ENCODE data around the gene HP.
"Not testable (repeated sequence)": the region's sequence is repeated elsewhere in the genome, so short reads cannot be mapped to it uniquely, and the experiment has no call there.

The HP gene

GRCh38 chr16:72043058-72043457, 11.2 kb upstream of the HP start:
- DNase-seq (ENCODE audit: low read depth), result no peak

GRCh38 chr16:72043539-72043938, 10.8 kb upstream of the HP start:
- no peak for DNase-seq (ENCODE audit: low read depth)

GRCh38 chr16:72044296-72044695, 10.0 kb upstream of the HP start:
- DNase-seq (ENCODE audit: low read depth), result no peak

- no peak for DNase-seq (ENCODE audit: low read depth)
Measured at GRCh38 chr16:72044825-72045359, 9.4 kb upstream of the HP start.

- DNase-seq (ENCODE audit: low read depth), result no peak
Measured at GRCh38 chr16:72049110-72049509, 5.2 kb upstream of the HP start.

GRCh38 chr16:72050769-72051464, 3.4 kb upstream of the HP start:
- DNase-seq (ENCODE audit: low read depth), result no peak

GRCh38 chr16:72051818-72052217, 2.5 kb upstream of the HP start:
- DNase-seq (ENCODE audit: low read depth), result no peak

GRCh38 chr16:72055911-72056310, 1.6 kb downstream of the HP start:
- DNase-seq (ENCODE audit: low read depth), result no peak

GRCh38 chr16:72057313-72057712, 3.0 kb downstream of the HP start:
- DNase-seq (ENCODE audit: low read depth), result not testable (repeated sequence)

- DNase-seq (ENCODE audit: low read depth), result not testable (repeated sequence)
Measured at GRCh38 chr16:72059060-72059459, 4.8 kb downstream of the HP start.

GRCh38 chr16:72060405-72060804, 6.1 kb downstream of the HP start:
- DNase-seq (ENCODE audit: low read depth), result no peak

- DNase-seq (ENCODE audit: low read depth), result no peak
Measured at GRCh38 chr16:72061564-72061963, 7.3 kb downstream of the HP start.

- DNase-seq (ENCODE audit: low read depth), result no peak
Measured at GRCh38 chr16:72064361-72064894, 10.1 kb downstream of the HP start.

- peak; percentile 11 for DNase-seq (ENCODE audit: low read depth)
Measured at GRCh38 chr16:72066747-72067146, 12.4 kb downstream of the HP start.

- no peak for DNase-seq (ENCODE audit: low read depth)
Measured at GRCh38 chr16:72068930-72069329, 14.6 kb downstream of the HP start.

GRCh38 chr16:72072514-72073342, 18.4 kb downstream of the HP start:
- DNase-seq (ENCODE audit: low read depth), result no peak

- no peak for DNase-seq (ENCODE audit: low read depth)
Measured at GRCh38 chr16:72073560-72074230, 19.4 kb downstream of the HP start.

GRCh38 chr16:72075067-72075466, 20.8 kb downstream of the HP start:
- not testable (repeated sequence) for DNase-seq (ENCODE audit: low read depth)

GRCh38 chr16:72076991-72077706, 22.8 kb downstream of the HP start:
- DNase-seq (ENCODE audit: low read depth), result not testable (repeated sequence)

- DNase-seq (ENCODE audit: low read depth), result no peak
Measured at GRCh38 chr16:72083778-72084404, 29.6 kb downstream of the HP start.

- DNase-seq (ENCODE audit: low read depth), result no peak
Measured at GRCh38 chr16:72084445-72084844, 30.1 kb downstream of the HP start.

Measured in CMK (cell line).